Esophagus squamous epithelium (tissue), 5 donors: ENCODE data around the gene ST6GALNAC3. TPM values are rescaled to one million over a fixed set of nuclear protein-coding genes. Genes with fewer than 3 reads are reported as not detected.

Source experiments
- DNase-seq: peaks from one replicate; lab custom pipeline; 2025; lab: John Stamatoyannopoulos, UW
- H3K27ac ChIP-seq, 4 donors: fragments of 200-600 bp; sonication (generic); one replicate each; pipeline ENCODE4 v1.5.1; 2016 to 2019; ENCODE audit warnings: mild to moderate bottlenecking in 1 of 4
- H3K27me3 ChIP-seq, 4 donors: fragments of 200-600 bp; sonication (generic); 1 replicate in 3 of 4; 2 replicates in 1 of 4; pipeline versions ENCODE4 v1.5.1 to v1.6.0; 2017 to 2021; ENCODE audit warnings: antibody characterized with exemption in 1 of 4
- H3K36me3 ChIP-seq, 3 donors: fragments of 200-600 bp; sonication (generic); one replicate each; pipeline ENCODE4 v1.5.1; 2016 to 2019
- H3K4me1 ChIP-seq, 3 donors: fragments of 200-600 bp; sonication (generic); one replicate each; pipeline ENCODE4 v1.5.1; 2017 to 2019
- H3K4me3 ChIP-seq, 4 donors: fragments of 200-600 bp; sonication (generic); 1 replicate in 3 of 4; 2 replicates in 1 of 4; pipeline ENCODE4 v1.5.1; 2016 to 2019; ENCODE audit warnings: mild to moderate bottlenecking in 2 of 4, moderate library complexity in 1 of 4
- H3K9me3 ChIP-seq, 3 donors: fragments of 200-600 bp; sonication (generic); one replicate each; pipeline ENCODE4 v1.5.1; 2016 to 2019
- POLR2A ChIP-seq, 4 donors: fragments of 450-650 bp; IDR thresholded peaks; one replicate each; pipeline ENCODE4 v1.6.1; 2017; ENCODE audit warnings: antibody characterized with exemption in 4 of 4, mild to moderate bottlenecking in 4 of 4, moderate library complexity in 3 of 4
- WGBS, 2 donors: methylation state at CpG; one replicate each; pipeline ENCODE4 v1.1.5; 2018; 5-methylcytosine and 5-hydroxymethylcytosine counted together
- intact Hi-C: fragments of 100-400 bp; cut with DNase I; formaldehyde crosslinking; loops from one replicate; pipeline ENCODE4 v1.15.0; 2022
- total RNA-seq, 4 donors: library from RNA; depleted of rRNA; stranded (reverse); fragments of >200 nt; gene quantifications; one replicate each; pipeline ENCODE4 v1.1.0, GENCODE V29; 2016
- TF ChIP-seq, protein P1 (sequence below), 6 experiments: fragments of 450-650 bp in 4 of 6; fragments of 200-600 bp in 2 of 6; sonication (generic) in 2 of 6; IDR thresholded peaks; one replicate each; pipeline ENCODE4 v1.5.1; 2016 to 2019; ENCODE audit warnings: antibody characterized with exemption in 6 of 6, mild to moderate bottlenecking in 4 of 6, moderate library complexity in 4 of 6
- donor health status: DM: yes; HTN: yes; CAD: no.

Gene ST6GALNAC3
- total RNA-seq, 4 donors from 2014 or later = 0.27 to 4.3 (median 2.2) TPM

DNA sequence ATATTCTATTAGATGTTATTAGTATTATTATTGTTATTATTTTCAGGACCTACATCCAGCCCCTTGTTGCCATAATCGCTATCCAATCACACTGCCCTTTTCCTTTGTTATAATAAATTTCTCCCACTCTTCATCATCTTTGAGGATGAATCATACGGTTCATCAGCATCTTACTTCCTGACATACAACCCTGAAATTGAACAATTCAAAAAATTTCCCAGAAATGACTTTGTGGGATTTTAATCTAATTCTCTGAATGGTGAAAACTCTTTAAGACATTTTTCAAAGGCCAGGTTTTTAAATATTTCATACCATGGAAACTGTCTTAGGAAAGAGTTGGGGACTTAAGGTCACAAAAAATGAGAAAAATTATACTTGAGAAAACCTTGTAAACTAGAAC is 353.5 kb downstream of the ST6GALNAC3 start:
- Histone ChIP-seq H3K4me1 (no peaks in the 10 kb centered on the region), H3K27me3 (no peaks in the 10 kb centered on the region), H3K4me3 (no peak overlapping the region), H3K36me3 (no peaks in the 10 kb centered on the region), H3K27ac (no peak overlapping the region), H3K9me3 (no peaks in the 10 kb centered on the region)
- no peak for TF ChIP-seq POLR2A (IDR thresholded peaks at IDR 0.05)
- TF ChIP-seq, protein P1, sequence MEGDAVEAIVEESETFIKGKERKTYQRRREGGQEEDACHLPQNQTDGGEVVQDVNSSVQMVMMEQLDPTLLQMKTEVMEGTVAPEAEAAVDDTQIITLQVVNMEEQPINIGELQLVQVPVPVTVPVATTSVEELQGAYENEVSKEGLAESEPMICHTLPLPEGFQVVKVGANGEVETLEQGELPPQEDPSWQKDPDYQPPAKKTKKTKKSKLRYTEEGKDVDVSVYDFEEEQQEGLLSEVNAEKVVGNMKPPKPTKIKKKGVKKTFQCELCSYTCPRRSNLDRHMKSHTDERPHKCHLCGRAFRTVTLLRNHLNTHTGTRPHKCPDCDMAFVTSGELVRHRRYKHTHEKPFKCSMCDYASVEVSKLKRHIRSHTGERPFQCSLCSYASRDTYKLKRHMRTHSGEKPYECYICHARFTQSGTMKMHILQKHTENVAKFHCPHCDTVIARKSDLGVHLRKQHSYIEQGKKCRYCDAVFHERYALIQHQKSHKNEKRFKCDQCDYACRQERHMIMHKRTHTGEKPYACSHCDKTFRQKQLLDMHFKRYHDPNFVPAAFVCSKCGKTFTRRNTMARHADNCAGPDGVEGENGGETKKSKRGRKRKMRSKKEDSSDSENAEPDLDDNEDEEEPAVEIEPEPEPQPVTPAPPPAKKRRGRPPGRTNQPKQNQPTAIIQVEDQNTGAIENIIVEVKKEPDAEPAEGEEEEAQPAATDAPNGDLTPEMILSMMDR (IDR thresholded peaks at IDR 0.05) = no peak
- intact Hi-C loops = no loop called here
- 86 to 91% methylated on average over 2 of the region's 2 CpGs for WGBS, 2 donors
- DNase-seq = no peak

DNA sequence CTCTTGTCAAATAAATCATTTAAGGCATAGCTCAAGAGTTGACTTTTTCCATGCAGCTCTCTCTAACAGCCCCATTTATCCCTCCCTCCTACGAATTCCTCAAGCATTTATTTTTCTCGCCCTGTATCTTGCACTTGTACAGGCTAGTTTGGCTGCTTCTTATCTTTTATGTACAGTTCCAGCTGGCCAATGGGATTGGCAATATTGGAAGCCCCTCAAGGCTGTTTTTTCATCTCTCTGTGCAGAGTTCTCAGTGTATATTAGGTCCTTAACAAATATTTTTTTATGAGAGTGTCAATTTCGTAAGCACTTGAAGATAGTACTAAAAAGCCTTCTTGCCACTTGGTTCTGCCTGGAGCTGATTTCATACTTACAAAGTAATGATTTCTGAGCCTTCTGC is 356.0 kb downstream of the ST6GALNAC3 start:
- 41 to 60% methylated on average over 3 of the region's 3 CpGs for WGBS, 2 donors
- H3K27ac ChIP-seq = no peak overlapping the region
- H3K36me3 ChIP-seq = no peaks in the 10 kb centered on the region
- no peak for DNase-seq
- H3K4me3 ChIP-seq = no peak overlapping the region
- no peaks in the 10 kb centered on the region for H3K9me3 ChIP-seq
- no peaks in the 10 kb centered on the region for H3K27me3 ChIP-seq
- no peak for TF ChIP-seq POLR2A (IDR thresholded peaks at IDR 0.05)
- TF ChIP-seq, protein P1 (IDR thresholded peaks at IDR 0.05) = no peak
- intact Hi-C loops = no loop called here
- no peaks in the 10 kb centered on the region for H3K4me1 ChIP-seq

DNA sequence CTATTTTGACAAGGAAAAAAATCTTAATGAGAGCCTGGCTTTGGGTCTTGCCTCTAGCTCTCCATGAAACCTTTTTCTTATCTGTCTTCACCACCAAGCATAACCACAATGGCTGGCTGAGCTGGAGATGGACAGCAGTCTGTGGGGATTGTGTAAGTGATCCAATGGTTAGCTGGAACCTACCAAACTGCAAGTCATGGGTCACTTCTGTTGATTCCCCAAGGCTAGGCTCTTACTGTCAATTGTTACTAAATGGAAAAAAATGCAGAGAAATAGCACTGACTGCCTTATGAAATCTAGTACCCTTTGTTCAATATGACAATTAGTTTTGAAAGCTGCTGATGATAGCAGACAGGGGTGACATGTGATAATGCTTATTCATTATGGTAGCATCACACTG is 359.0 kb downstream of the ST6GALNAC3 start:
- no peaks in the 10 kb centered on the region for H3K9me3 ChIP-seq
- TF ChIP-seq, protein P1 (IDR thresholded peaks at IDR 0.05) = no peak
- DNase-seq = no peak
- no peaks in the 10 kb centered on the region for H3K36me3 ChIP-seq
- intact Hi-C loops = no loop called here
- H3K4me3 ChIP-seq = no peak overlapping the region
- H3K4me1 ChIP-seq = no peaks in the 10 kb centered on the region
- no peak overlapping the region for H3K27ac ChIP-seq
- no peaks in the 10 kb centered on the region for H3K27me3 ChIP-seq

DNA sequence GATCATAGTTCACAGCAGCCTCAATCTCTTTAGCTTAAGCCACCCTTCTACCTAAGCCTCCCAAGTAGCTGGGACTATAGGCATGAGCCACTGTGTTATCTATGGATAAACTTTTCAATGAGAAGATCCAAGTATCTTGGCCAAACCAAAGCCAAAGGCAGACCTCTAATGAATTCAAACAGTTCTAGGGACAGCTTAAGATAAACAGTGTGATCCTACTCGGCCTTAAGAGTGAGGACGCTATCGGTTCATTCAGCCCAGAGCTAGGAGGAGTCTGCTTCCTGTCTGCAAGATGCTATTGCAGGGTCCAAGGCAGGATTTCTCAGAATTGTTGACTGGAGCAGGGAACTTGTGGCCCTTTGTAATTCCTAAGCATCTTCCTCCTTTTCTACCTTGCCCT is 368.7 kb downstream of the ST6GALNAC3 start:
- H3K9me3 ChIP-seq = peaks cover 0 to 6% (median 0%) of the 10 kb centered on the region in 3 donors
- no peak overlapping the region for H3K4me3 ChIP-seq
- H3K36me3 ChIP-seq = no peaks in the 10 kb centered on the region
- intact Hi-C loops = no loop called here
- DNase-seq = no peak
- H3K4me1 ChIP-seq = no peaks in the 10 kb centered on the region
- no peaks in the 10 kb centered on the region for H3K27me3 ChIP-seq
- TF ChIP-seq POLR2A (IDR thresholded peaks at IDR 0.05) = no peak
- TF ChIP-seq, protein P1 (IDR thresholded peaks at IDR 0.05) = no peak
- H3K27ac ChIP-seq = no peak overlapping the region
- WGBS, 2 donors = 69 to 76% methylated on average over 3 of the region's 3 CpGs

DNA sequence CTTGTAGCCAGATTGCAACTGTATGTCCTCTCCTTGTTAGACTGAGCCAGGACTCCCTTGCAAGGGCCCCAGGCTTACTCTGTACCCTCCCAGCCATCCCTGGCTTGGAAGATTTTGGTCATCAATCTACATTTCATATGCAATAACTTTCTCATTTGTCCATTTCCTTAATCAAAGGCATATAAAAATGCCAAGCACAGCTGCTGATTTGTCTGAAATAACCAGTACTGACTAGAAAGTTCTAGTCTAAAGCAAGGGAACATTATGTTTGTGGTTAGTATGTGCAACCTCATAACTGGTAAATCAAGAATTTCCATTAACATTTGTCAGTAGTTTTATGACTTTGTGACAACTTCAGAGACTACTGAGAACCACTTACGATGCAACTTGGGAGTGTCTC is 370.2 kb downstream of the ST6GALNAC3 start:
- intact Hi-C loops = no loop called here
- Histone ChIP-seq H3K36me3 (no peaks in the 10 kb centered on the region), H3K27me3 (no peaks in the 10 kb centered on the region), H3K9me3 (peaks cover 0 to 6% (median 0%) of the 10 kb centered on the region in 3 donors), H3K4me3 (no peak overlapping the region), H3K4me1 (no peaks in the 10 kb centered on the region), H3K27ac (no peak overlapping the region)
- DNase-seq = no peak
- TF ChIP-seq POLR2A (IDR thresholded peaks at IDR 0.05) = no peak
- TF ChIP-seq, protein P1 (IDR thresholded peaks at IDR 0.05) = no peak
- 50 to 69% methylated on average over 1 of the region's 1 CpG for WGBS, 2 donors
